Mesenchymal stem cell (in vitro differentiated cells and primary cell): ENCODE results near the gene FAM114A1.

Experiments used
- DNase-seq: peaks from one replicate; pipeline ENCODE4 v3.0.0-alpha.2; 2013
- H2AFZ ChIP-seq: one replicate; pipeline ENCODE4 v1.6.1; 2013; ENCODE audit warnings: low read depth, mild to moderate bottlenecking, control low read depth, inconsistent platforms, low read length, moderate library complexity
- H2AK5ac ChIP-seq: 2 replicates; pipeline ENCODE4 v1.6.1; 2013; ENCODE audit warnings: low read length, moderate library complexity, mild to moderate bottlenecking, inconsistent platforms; ENCODE audit not compliant: severe bottlenecking
- H2BK120ac ChIP-seq: one replicate; pipeline ENCODE4 v1.6.1; 2013; ENCODE audit warnings: low read depth, mild to moderate bottlenecking, inconsistent platforms, low read length, moderate library complexity
- H2BK12ac ChIP-seq, 2 experiments: one replicate each; pipeline ENCODE4 v1.6.1; 2013; ENCODE audit warnings: inconsistent platforms in 2 of 2, low read length in 2 of 2, mild to moderate bottlenecking in 2 of 2, moderate library complexity in 2 of 2, control low read depth in 1 of 2
- H2BK15ac ChIP-seq: one replicate; pipeline ENCODE4 v1.6.1; 2013; ENCODE audit warnings: mild to moderate bottlenecking, low read depth, inconsistent platforms; ENCODE audit not compliant: poor library complexity, severe bottlenecking
- H2BK5ac ChIP-seq: 2 replicates; pipeline ENCODE4 v1.6.1; 2013; ENCODE audit warnings: low read depth, mild to moderate bottlenecking, low read length, control low read depth, inconsistent platforms; ENCODE audit not compliant: poor library complexity, severe bottlenecking
- H3K14ac ChIP-seq, 2 experiments: one replicate each; pipeline ENCODE4 v1.6.1; 2013; ENCODE audit warnings: inconsistent platforms in 2 of 2, low read length in 2 of 2, control low read depth in 1 of 2, mild to moderate bottlenecking in 1 of 2, moderate library complexity in 1 of 2
- H3K18ac ChIP-seq, 2 experiments: one replicate each; pipeline ENCODE4 v1.6.1; 2013; ENCODE audit warnings: inconsistent platforms in 2 of 2, low read length in 2 of 2, control low read depth in 1 of 2, low read depth in 1 of 2, mild to moderate bottlenecking in 1 of 2
- H3K23ac ChIP-seq, 2 experiments: one replicate each; pipeline ENCODE4 v1.6.1; 2013; ENCODE audit warnings: inconsistent platforms in 2 of 2, low read length in 2 of 2, mild to moderate bottlenecking in 2 of 2, moderate library complexity in 2 of 2, control low read depth in 1 of 2
- H3K27ac ChIP-seq: 2 replicates; pipeline ENCODE4 v1.5.1; 2013; ENCODE audit warnings: mild to moderate bottlenecking, moderate library complexity, low read length, control low read depth, inconsistent platforms; ENCODE audit not compliant: poor library complexity, severe bottlenecking
- H3K27me3 ChIP-seq, 2 experiments: 2 replicates each; pipeline versions ENCODE4 v1.6.1 to v1.7.0; 2013; ENCODE audit warnings: low read length in 2 of 2, mild to moderate bottlenecking in 2 of 2, moderate library complexity in 2 of 2, control low read depth in 1 of 2, inconsistent platforms in 1 of 2; ENCODE audit not compliant: control insufficient read depth in 1 of 2, insufficient read depth in 1 of 2
- H3K36me3 ChIP-seq, 2 experiments: 2 replicates each; pipeline versions ENCODE4 v1.6.1 to v1.7.0; 2013; ENCODE audit warnings: low read length in 2 of 2, control low read depth in 1 of 2, inconsistent platforms in 1 of 2, low read depth in 1 of 2, mild to moderate bottlenecking in 1 of 2; ENCODE audit not compliant: insufficient read depth in 2 of 2, control insufficient read depth in 1 of 2
- H3K4ac ChIP-seq, 2 experiments: one replicate each; pipeline ENCODE4 v1.6.1; 2013; ENCODE audit warnings: inconsistent platforms in 2 of 2, low read length in 2 of 2, mild to moderate bottlenecking in 2 of 2, moderate library complexity in 2 of 2, control low read depth in 1 of 2, low read depth in 1 of 2
- H3K4me1 ChIP-seq: 2 replicates; pipeline ENCODE4 v1.6.1; 2013; ENCODE audit warnings: low read depth, low read length, control low read depth; ENCODE audit not compliant: control insufficient read depth, insufficient read depth
- H3K4me2 ChIP-seq: 2 replicates; pipeline ENCODE4 v1.6.1; 2013; ENCODE audit warnings: low read length, mild to moderate bottlenecking, inconsistent platforms; ENCODE audit not compliant: poor library complexity, severe bottlenecking
- H3K4me3 ChIP-seq, 2 experiments: 2 replicates each; pipeline versions ENCODE4 v1.5.1 to v1.7.0; 2013; ENCODE audit warnings: low read length in 2 of 2, mild to moderate bottlenecking in 2 of 2, control low read depth in 1 of 2, low read depth in 1 of 2; ENCODE audit not compliant: insufficient read depth in 1 of 2
- H3K79me1 ChIP-seq: replicated peaks from 2 replicates; pipeline ENCODE4 v1.6.1; 2013; ENCODE audit warnings: mild to moderate bottlenecking, control low read depth, low read length, inconsistent platforms; ENCODE audit not compliant: poor library complexity, severe bottlenecking
- H3K9ac ChIP-seq: 2 replicates; pipeline ENCODE4 v1.7.0; 2013; ENCODE audit warnings: mild to moderate bottlenecking, low read length, moderate library complexity
- H3K9me3 ChIP-seq: 2 replicates; pipeline ENCODE4 v1.7.0; 2013; ENCODE audit warnings: mild to moderate bottlenecking, low read length; ENCODE audit not compliant: control insufficient read depth
- H4K8ac ChIP-seq: one replicate; pipeline ENCODE4 v1.6.1; 2013; ENCODE audit warnings: inconsistent platforms, mild to moderate bottlenecking, low read length, moderate library complexity
- H4K91ac ChIP-seq: one replicate; pipeline ENCODE4 v1.6.1; 2013; ENCODE audit warnings: mild to moderate bottlenecking, low read length, inconsistent platforms
- WGBS: methylation state at CpG from one replicate; pipeline ENCODE4 v1.1.7; 2013; ENCODE audit warnings: mixed read lengths; 5-methylcytosine and 5-hydroxymethylcytosine counted together

Gene FAM114A1

GRCh38 chr4:38950159-38950558, 82.6 kb downstream of the FAM114A1 start:
- no peak overlapping the region for H4K91ac ChIP-seq
- no peak overlapping the region for H3K14ac ChIP-seq
- no peak overlapping the region for H2BK5ac ChIP-seq
- peak overlapping the region in 1 of 2 experiments; percentile 9 for H3K18ac ChIP-seq
- H3K4ac ChIP-seq = no peak overlapping the region
- H2AFZ ChIP-seq = no peak overlapping the region
- H3K4me3 ChIP-seq = no peak overlapping the region
- H2BK12ac ChIP-seq = no peak overlapping the region
- H3K9ac ChIP-seq = no peak overlapping the region
- no peak overlapping the region for H2BK120ac ChIP-seq
- no peak overlapping the region for H3K23ac ChIP-seq
- H3K27me3 ChIP-seq = no peaks in the 10 kb centered on the region
- DNase-seq = no peak
- no peaks in the 10 kb centered on the region for H3K4me1 ChIP-seq
- no peaks in the 10 kb centered on the region for H3K9me3 ChIP-seq
- H2BK15ac ChIP-seq = no peak overlapping the region
- H4K8ac ChIP-seq = no peak overlapping the region
- H2AK5ac ChIP-seq = no peak overlapping the region
- no peak overlapping the region for H3K4me2 ChIP-seq
- H3K79me1 ChIP-seq = no peaks in the 10 kb centered on the region
- WGBS = 95% methylated on average over 2 of the region's 2 CpGs
- H3K27ac ChIP-seq = no peak overlapping the region
- peaks cover 5 to 15% of the 10 kb centered on the region in 2 experiments for H3K36me3 ChIP-seq

GRCh38 chr4:38950734-38951133, 83.1 kb downstream of the FAM114A1 start:
- Histone ChIP-seq H3K4me3 (no peak overlapping the region), H4K91ac (no peak overlapping the region), H3K4me1 (no peaks in the 10 kb centered on the region), H2AK5ac (no peak overlapping the region), H2AFZ (no peak overlapping the region), H3K4ac (no peak overlapping the region), H2BK120ac (no peak overlapping the region), H3K9ac (no peak overlapping the region), H3K23ac (no peak overlapping the region), H4K8ac (no peak overlapping the region), H2BK5ac (no peak overlapping the region), H3K4me2 (no peak overlapping the region), H3K18ac (no peak overlapping the region), H3K79me1 (no peaks in the 10 kb centered on the region), H2BK12ac (no peak overlapping the region), H3K27ac (no peak overlapping the region), H3K9me3 (no peaks in the 10 kb centered on the region), H3K14ac (no peak overlapping the region), H2BK15ac (no peak overlapping the region), H3K27me3 (no peaks in the 10 kb centered on the region), H3K36me3 (peaks cover 3 to 9% of the 10 kb centered on the region in 2 experiments)
- no peak for DNase-seq
- 82% methylated on average over 4 of the region's 6 CpGs for WGBS

DNA sequence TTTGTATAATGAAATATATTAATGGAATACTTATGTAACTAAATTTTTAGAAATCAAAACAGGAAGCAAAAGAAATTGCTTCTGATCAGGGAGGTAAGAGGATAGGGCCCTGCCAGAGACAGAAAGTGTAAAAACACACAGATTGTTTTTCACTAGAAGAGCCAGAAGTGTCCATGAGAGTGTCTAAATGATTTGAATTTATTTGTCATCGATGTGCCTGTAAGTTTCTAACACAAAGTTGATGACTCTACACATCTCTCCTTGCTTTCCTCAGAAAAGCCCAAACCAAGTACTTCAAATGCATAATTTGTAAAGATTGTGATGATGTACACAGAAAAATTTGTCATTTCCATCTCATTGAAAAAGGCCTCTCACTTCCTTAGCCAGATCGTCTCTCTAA, 84.0 kb downstream of the FAM114A1 start:
- no peak overlapping the region for H3K18ac ChIP-seq
- no peak overlapping the region for H2AFZ ChIP-seq
- no peak for DNase-seq
- no peak overlapping the region for H4K91ac ChIP-seq
- H3K36me3 ChIP-seq = peaks cover 0 to 2% of the 10 kb centered on the region in 2 experiments
- H3K4me3 ChIP-seq = no peak overlapping the region
- no peak overlapping the region for H3K23ac ChIP-seq
- H3K27ac ChIP-seq = no peak overlapping the region
- no peak overlapping the region for H2BK5ac ChIP-seq
- no peak overlapping the region for H2AK5ac ChIP-seq
- H2BK120ac ChIP-seq = no peak overlapping the region
- no peak overlapping the region for H3K14ac ChIP-seq
- no peaks in the 10 kb centered on the region for H3K4me1 ChIP-seq
- no peaks in the 10 kb centered on the region for H3K27me3 ChIP-seq
- H2BK12ac ChIP-seq = no peak overlapping the region
- no peak overlapping the region for H3K9ac ChIP-seq
- no peak overlapping the region for H4K8ac ChIP-seq
- H2BK15ac ChIP-seq = no peak overlapping the region
- no peaks in the 10 kb centered on the region for H3K9me3 ChIP-seq
- H3K79me1 ChIP-seq = no peaks in the 10 kb centered on the region
- no peak overlapping the region for H3K4me2 ChIP-seq
- H3K4ac ChIP-seq = no peak overlapping the region
- WGBS = 58% methylated on average over 2 of the region's 2 CpGs

GRCh38 chr4:38952017-38952416, 84.4 kb downstream of the FAM114A1 start:
- no peak overlapping the region for H3K14ac ChIP-seq
- H3K27ac ChIP-seq = no peak overlapping the region
- no peaks in the 10 kb centered on the region for H3K9me3 ChIP-seq
- H3K4me2 ChIP-seq = no peak overlapping the region
- H3K9ac ChIP-seq = no peak overlapping the region
- H2AFZ ChIP-seq = no peak overlapping the region
- no peak overlapping the region for H3K4ac ChIP-seq
- no peak overlapping the region for H2AK5ac ChIP-seq
- no peak overlapping the region for H3K18ac ChIP-seq
- 80% methylated on average over 1 of the region's 1 CpG for WGBS
- no peak overlapping the region for H2BK12ac ChIP-seq
- no peaks in the 10 kb centered on the region for H3K79me1 ChIP-seq
- H2BK5ac ChIP-seq = no peak overlapping the region
- H4K8ac ChIP-seq = no peak overlapping the region
- H2BK15ac ChIP-seq = no peak overlapping the region
- DNase-seq = no peak
- H4K91ac ChIP-seq = no peak overlapping the region
- no peak overlapping the region for H3K23ac ChIP-seq
- no peak overlapping the region for H3K4me3 ChIP-seq
- H3K27me3 ChIP-seq = no peaks in the 10 kb centered on the region
- H3K36me3 ChIP-seq = no peaks in the 10 kb centered on the region
- H2BK120ac ChIP-seq = no peak overlapping the region
- H3K4me1 ChIP-seq = no peaks in the 10 kb centered on the region
